Natural killer cell (primary cell): ENCODE results near the gene PIM3. TPM values are rescaled to one million over a fixed set of nuclear protein-coding genes. Genes with fewer than 3 reads are reported as not detected.

ENCODE experiments used
- ATAC-seq, 3 donors: fragments of 150-1000 bp in 2 of 3; fragments of 200-7000 bp in 1 of 3; cut with Tn5 transposase; 1 replicate in 1 of 3; 2 replicates in 2 of 3; pipeline ENCODE4 v1.10.0; 2021; ENCODE audit warnings: mild to moderate bottlenecking in 2 of 3, moderate library complexity in 2 of 3
- DNase-seq, 2 donors: peaks; one replicate each; pipeline versions ENCODE4 v3.0.0 to v3.0.0-alpha.2; 2013 to 2021; ENCODE audit warnings: mixed read lengths in 1 of 2
- H3K27ac ChIP-seq: one replicate; pipeline ENCODE4 v1.5.1; 2013; ENCODE audit warnings: mild to moderate bottlenecking, low read length
- H3K27me3 ChIP-seq: one replicate; pipeline ENCODE4 v1.6.1; 2013; ENCODE audit warnings: low read length; ENCODE audit not compliant: control insufficient read depth, insufficient read depth
- H3K36me3 ChIP-seq: one replicate; pipeline ENCODE4 v1.6.1; 2013; ENCODE audit warnings: low read length; ENCODE audit not compliant: control insufficient read depth, insufficient read depth
- H3K4me1 ChIP-seq: one replicate; pipeline ENCODE4 v1.6.1; 2013; ENCODE audit warnings: low read length; ENCODE audit not compliant: control insufficient read depth, insufficient read depth
- H3K4me3 ChIP-seq: one replicate; pipeline ENCODE4 v1.5.1; 2013; ENCODE audit warnings: low read length
- H3K9me3 ChIP-seq: one replicate; pipeline ENCODE4 v1.6.1; 2013; ENCODE audit warnings: low read length; ENCODE audit not compliant: control insufficient read depth, insufficient read depth
- H3K27ac Mint-ChIP-seq, 2 donors: one replicate each; pipeline ENCODE4 v1.8.0; 2022; ENCODE audit warnings: mild to moderate bottlenecking in 2 of 2, mixed read lengths in 2 of 2, moderate library complexity in 1 of 2
- H3K27me3 Mint-ChIP-seq, 2 donors: one replicate each; pipeline ENCODE4 v1.8.0; 2022; ENCODE audit warnings: low read depth in 2 of 2, mixed read lengths in 2 of 2
- H3K36me3 Mint-ChIP-seq: one replicate; pipeline ENCODE4 v1.8.0; 2022; ENCODE audit warnings: mixed read lengths
- H3K4me1 Mint-ChIP-seq, 2 donors: one replicate each; pipeline ENCODE4 v1.8.0; 2022; ENCODE audit warnings: mixed read lengths in 2 of 2
- H3K4me3 Mint-ChIP-seq: one replicate; pipeline ENCODE4 v1.8.0; 2022; ENCODE audit warnings: mild to moderate bottlenecking, moderate library complexity, mixed read lengths
- H3K9me3 Mint-ChIP-seq, 2 donors: one replicate each; pipeline ENCODE4 v1.8.0; 2022; ENCODE audit warnings: mixed read lengths in 2 of 2
- WGBS: methylation state at CpG from one replicate; pipeline ENCODE4 v1.1.7; 2013; ENCODE audit warnings: missing lambda C conversion rate; ENCODE audit not compliant: insufficient coverage; 5-methylcytosine and 5-hydroxymethylcytosine counted together
- intact Hi-C: fragments of 100-400 bp; cut with micrococcal nuclease; formaldehyde crosslinking; loops from one replicate; pipeline ENCODE4 v1.14.2; 2022
- total RNA-seq, 4 donors: library from RNA; stranded (reverse); fragments of 120-200 nt in 1 of 4; gene quantifications; one replicate each; pipeline versions ENCODE4 v1.2.3 to v1.2.4, GENCODE V29; 2013 to 2022
- TF ChIP-seq, protein P1 (sequence below): fragments of 200-600 bp; IDR thresholded peaks from one replicate; pipeline ENCODE4 v1.8.0; 2022; ENCODE audit warnings: antibody characterized with exemption

PIM3 gene
- total RNA-seq, 3 donors from 2014 or later (not counting 1 experiment from before 2014, with no cell fraction given) = 107 to 130 (median 129) TPM

- H3K9me3 Mint-ChIP-seq = no peaks in the 10 kb centered on the region
- peak overlapping the region; percentile 90 for H3K4me3 Mint-ChIP-seq
- no peaks in the 10 kb centered on the region for H3K27me3 ChIP-seq
- intact Hi-C loops = loop anchor here (2.0 kb wide), 1 partner anchor 24 kb away; no protein-coding TSS in a partner anchor
- H3K4me1 Mint-ChIP-seq = peaks cover 5 to 28% of the 10 kb centered on the region in 2 donors
- no peak for ATAC-seq
- no peaks in the 10 kb centered on the region for H3K27me3 Mint-ChIP-seq
- peak overlapping the region; percentile 88 to 90 for H3K27ac Mint-ChIP-seq
- TF ChIP-seq, protein P1, sequence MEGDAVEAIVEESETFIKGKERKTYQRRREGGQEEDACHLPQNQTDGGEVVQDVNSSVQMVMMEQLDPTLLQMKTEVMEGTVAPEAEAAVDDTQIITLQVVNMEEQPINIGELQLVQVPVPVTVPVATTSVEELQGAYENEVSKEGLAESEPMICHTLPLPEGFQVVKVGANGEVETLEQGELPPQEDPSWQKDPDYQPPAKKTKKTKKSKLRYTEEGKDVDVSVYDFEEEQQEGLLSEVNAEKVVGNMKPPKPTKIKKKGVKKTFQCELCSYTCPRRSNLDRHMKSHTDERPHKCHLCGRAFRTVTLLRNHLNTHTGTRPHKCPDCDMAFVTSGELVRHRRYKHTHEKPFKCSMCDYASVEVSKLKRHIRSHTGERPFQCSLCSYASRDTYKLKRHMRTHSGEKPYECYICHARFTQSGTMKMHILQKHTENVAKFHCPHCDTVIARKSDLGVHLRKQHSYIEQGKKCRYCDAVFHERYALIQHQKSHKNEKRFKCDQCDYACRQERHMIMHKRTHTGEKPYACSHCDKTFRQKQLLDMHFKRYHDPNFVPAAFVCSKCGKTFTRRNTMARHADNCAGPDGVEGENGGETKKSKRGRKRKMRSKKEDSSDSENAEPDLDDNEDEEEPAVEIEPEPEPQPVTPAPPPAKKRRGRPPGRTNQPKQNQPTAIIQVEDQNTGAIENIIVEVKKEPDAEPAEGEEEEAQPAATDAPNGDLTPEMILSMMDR = no peak
- H3K4me3 ChIP-seq = peak overlapping the region; percentile 60
- peak; percentile 59 to 63 for DNase-seq
- H3K9me3 ChIP-seq = no peaks in the 10 kb centered on the region
- under 1% methylated on average over 84 of the region's 84 CpGs for WGBS
- H3K27ac ChIP-seq = no peak overlapping the region
- no peaks in the 10 kb centered on the region for H3K36me3 Mint-ChIP-seq
- H3K4me1 ChIP-seq = peaks cover 41% of the 10 kb centered on the region
- H3K36me3 ChIP-seq = peaks cover 19% of the 10 kb centered on the region
These were observed 531 bp downstream of the PIM3 start for GRCh38 chr22:49961005-49961600.

DNA sequence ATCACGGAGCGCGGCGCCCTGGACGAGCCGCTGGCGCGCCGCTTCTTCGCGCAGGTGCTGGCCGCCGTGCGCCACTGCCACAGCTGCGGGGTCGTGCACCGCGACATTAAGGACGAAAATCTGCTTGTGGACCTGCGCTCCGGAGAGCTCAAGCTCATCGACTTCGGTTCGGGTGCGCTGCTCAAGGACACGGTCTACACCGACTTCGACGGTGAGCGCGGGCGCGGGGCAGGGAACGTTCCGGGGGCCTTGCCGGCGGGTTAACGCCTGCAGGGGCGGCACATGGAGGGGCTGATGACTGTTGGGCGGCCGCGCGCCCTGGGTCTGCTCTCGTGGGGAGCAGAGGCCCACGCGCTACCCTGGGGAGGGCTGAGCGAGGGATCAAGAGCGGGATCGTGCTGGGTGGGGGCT lies 1.0 kb downstream of the PIM3 start:
- Histone ChIP-seq H3K27me3 (no peaks in the 10 kb centered on the region), H3K4me1 (peaks cover 46% of the 10 kb centered on the region), H3K9me3 (no peaks in the 10 kb centered on the region), H3K4me3 (peak overlapping the region; percentile 60), H3K27ac (peak overlapping the region; percentile 86), H3K36me3 (peaks cover 19% of the 10 kb centered on the region)
- ATAC-seq (no peak), DNase-seq (no peak)
- Mint-ChIP-seq H3K4me1 (peaks cover 5 to 30% of the 10 kb centered on the region in 2 donors), H3K4me3 (peak overlapping the region; percentile 90), H3K9me3 (no peaks in the 10 kb centered on the region), H3K36me3 (no peaks in the 10 kb centered on the region), H3K27ac (peak overlapping the region; percentile 88 to 90), H3K27me3 (no peaks in the 10 kb centered on the region)
- TF ChIP-seq, protein P1 = no peak
- WGBS = under 1% methylated on average over 49 of the region's 49 CpGs
- intact Hi-C loops = loop anchor here (2.0 kb wide), 1 partner anchor 25 kb away; no protein-coding TSS in a partner anchor

DNA sequence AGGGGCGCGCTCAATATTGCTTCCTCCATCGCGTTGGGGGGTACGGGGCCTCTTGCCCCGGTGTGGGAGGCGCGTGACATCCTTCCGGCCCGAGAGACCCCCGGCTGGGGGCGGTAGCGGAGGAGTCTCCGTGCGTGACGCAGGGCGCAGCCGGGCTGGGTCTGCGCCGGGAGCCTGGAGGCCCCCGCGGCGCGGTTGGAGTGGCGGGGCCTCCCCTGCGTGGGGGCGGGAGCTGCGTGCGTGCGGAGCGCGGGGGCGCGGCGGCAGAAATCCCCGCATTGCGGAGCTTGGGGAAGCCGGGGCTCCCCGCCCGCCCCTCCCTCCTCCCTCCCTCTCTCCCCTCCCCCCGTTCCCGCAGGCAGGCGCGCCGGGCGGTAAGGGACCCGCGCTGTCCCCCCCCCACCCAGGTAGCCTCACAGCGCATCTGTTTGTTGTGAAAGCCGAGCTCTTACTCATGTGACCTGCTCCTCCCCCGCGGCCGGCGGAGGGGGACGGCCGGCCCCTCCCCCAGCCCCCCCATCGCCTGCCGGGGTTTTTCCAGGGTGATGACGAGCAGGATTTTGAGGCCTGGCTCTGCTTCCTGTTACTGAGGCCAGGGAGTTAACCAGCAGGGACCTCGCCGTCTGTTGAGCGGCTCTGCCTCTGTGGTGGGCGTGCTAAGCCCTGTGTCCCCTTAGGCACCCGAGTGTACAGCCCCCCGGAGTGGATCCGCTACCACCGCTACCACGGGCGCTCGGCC lies 1.6 kb downstream of the PIM3 start:
- Histone ChIP-seq H3K4me3 (peak overlapping the region; percentile 60), H3K27ac (peak overlapping the region; percentile 86), H3K9me3 (no peaks in the 10 kb centered on the region), H3K36me3 (peaks cover 19% of the 10 kb centered on the region), H3K4me1 (peaks cover 51% of the 10 kb centered on the region), H3K27me3 (no peaks in the 10 kb centered on the region)
- WGBS = 6% methylated on average over 60 of the region's 70 CpGs
- ATAC-seq (peak; percentile 32 to 51 (median 36)), DNase-seq (peak; percentile 68 to 94)
- Mint-ChIP-seq H3K4me1 (peaks cover 6 to 33% of the 10 kb centered on the region in 2 donors), H3K27me3 (no peaks in the 10 kb centered on the region), H3K4me3 (peak overlapping the region; percentile 90), H3K36me3 (no peaks in the 10 kb centered on the region), H3K27ac (peak overlapping the region; percentile 88 to 90), H3K9me3 (no peaks in the 10 kb centered on the region)
- TF ChIP-seq, protein P1 = no peak
- intact Hi-C loops = no loop called here
